Activated CD4-positive, alpha-beta T cell treated with anti-CD3 and anti-CD28 coated beads for 36 hours (primary cell): ENCODE data around the gene PTGES3L. TPM values are rescaled to one million over a fixed set of nuclear protein-coding genes. Genes with fewer than 3 reads are reported as not detected.
"Not testable (repeated sequence)": the region's sequence is repeated elsewhere in the genome, so short reads cannot be mapped to it uniquely, and the experiment has no call there.

Experiments used
- ATAC-seq: fragments of 200-7000 bp; cut with Tn5 transposase; one replicate; pipeline ENCODE4 v1.10.0; 2021; ENCODE audit warnings: mild to moderate bottlenecking, moderate library complexity
- CTCF ChIA-PET: fragments of 350-600 bp; sonication (Branson Sonifier 250); formaldehyde crosslinking; loops from one replicate; lab custom pipeline; 2021; ENCODE audit warnings: antibody characterized with exemption; lab: Charles Lee
- POLR2A ChIA-PET: fragments of 350-600 bp; sonication (Branson Sonifier 250); formaldehyde crosslinking; loops from one replicate; lab custom pipeline; 2021; ENCODE audit warnings: antibody characterized with exemption, inconsistent platforms; lab: Charles Lee
- DNase-seq: peaks from one replicate; pipeline ENCODE4 v3.0.0-alpha.2; 2020
- H3K27ac Mint-ChIP-seq: one replicate; pipeline ENCODE4 v1.8.0; 2021; ENCODE audit warnings: mixed read lengths
- H3K27me3 Mint-ChIP-seq: one replicate; pipeline ENCODE4 v1.8.0; 2021; ENCODE audit warnings: mixed read lengths
- H3K36me3 Mint-ChIP-seq: one replicate; pipeline ENCODE4 v1.8.0; 2021; ENCODE audit warnings: low read depth, mixed read lengths
- H3K4me1 Mint-ChIP-seq: one replicate; pipeline ENCODE4 v1.8.0; 2021; ENCODE audit warnings: mixed read lengths
- H3K4me3 Mint-ChIP-seq: one replicate; pipeline ENCODE4 v1.8.0; 2021; ENCODE audit warnings: mild to moderate bottlenecking, moderate library complexity, mixed read lengths
- H3K9me3 Mint-ChIP-seq: one replicate; pipeline ENCODE4 v1.8.0; 2021; ENCODE audit warnings: low read depth, mixed read lengths
- intact Hi-C, 2 experiments: fragments of 100-400 bp; cut with DNase I in 1 of 2; cut with micrococcal nuclease in 1 of 2; formaldehyde crosslinking; loops; one replicate each; pipeline versions ENCODE4 v1.14.2 to v1.15.1; 2022 to 2024; cut with DNase I, micrococcal nuclease
- total RNA-seq, 2 experiments: library from RNA; stranded (reverse); gene quantifications; one replicate each; pipeline ENCODE4 v1.2.3, GENCODE V29; 2021

PTGES3L gene
- total RNA-seq, 2 experiments from 2014 or later, result 0.21 to 0.90 TPM

DNA sequence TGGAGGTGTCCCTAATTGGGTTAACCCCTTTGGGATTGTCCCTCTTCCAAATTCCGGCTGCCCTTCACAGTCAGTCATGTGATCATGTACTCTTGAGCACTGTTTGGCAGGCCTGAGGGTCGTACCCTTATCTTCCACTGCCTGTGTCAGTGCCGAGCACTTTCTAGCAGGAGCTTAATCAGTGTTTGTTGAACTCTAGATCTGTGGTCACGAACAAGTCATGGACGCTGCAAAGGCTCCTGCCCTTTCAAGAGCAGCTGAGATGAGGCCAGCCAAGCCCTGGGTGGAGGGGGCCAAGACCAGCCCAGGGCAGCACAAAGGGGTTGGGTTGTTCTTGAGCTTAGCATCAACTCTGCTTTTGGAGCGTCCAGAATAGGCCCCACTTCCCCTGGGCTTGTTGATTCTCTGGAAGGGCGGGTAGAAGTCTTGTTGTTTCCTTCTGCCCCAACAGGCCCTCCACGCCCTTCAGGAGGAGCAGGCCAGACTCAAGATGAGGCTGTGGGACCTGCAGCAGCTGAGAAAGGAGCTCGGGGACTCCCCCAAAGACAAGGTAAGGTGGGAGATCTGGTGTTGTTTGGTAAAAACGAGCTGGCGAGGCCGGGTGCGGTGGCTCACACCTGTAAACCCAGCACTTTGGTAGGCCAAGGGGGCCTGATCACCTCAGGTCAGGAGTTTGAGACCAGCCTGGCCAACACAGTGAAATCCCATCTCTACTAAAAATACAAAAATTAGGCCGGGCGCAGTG, 32.0 kb upstream of the PTGES3L start:
- CTCF ChIA-PET, result interaction anchor here (0.7 to 0.8 kb wide), 2 partner anchors 14 to 337 kb away, joined by 3 read pairs; partner anchors contain the start of gene RPL27
- H3K36me3 Mint-ChIP-seq, result peaks cover 22% of the 10 kb centered on the region
- intact Hi-C loops, result no loop called here
- POLR2A ChIA-PET, result interaction anchor here (0.6 kb wide), 1 partner anchor 318 kb away, joined by 3 read pairs; no protein-coding TSS in a partner anchor
- peaks cover 12% of the 10 kb centered on the region for H3K4me1 Mint-ChIP-seq
- H3K4me3 Mint-ChIP-seq, result no peak overlapping the region
- no peak for DNase-seq
- H3K27ac Mint-ChIP-seq, result no peak overlapping the region
- no peak for ATAC-seq
- no peaks in the 10 kb centered on the region for H3K27me3 Mint-ChIP-seq
- H3K9me3 Mint-ChIP-seq, result no peaks in the 10 kb centered on the region

- ATAC-seq (no peak), DNase-seq (no peak)
- no peak overlapping the region for H3K4me3 Mint-ChIP-seq
- H3K4me1 Mint-ChIP-seq, result peaks cover 15% of the 10 kb centered on the region
- H3K27me3 Mint-ChIP-seq, result no peaks in the 10 kb centered on the region
- H3K36me3 Mint-ChIP-seq, result peaks cover 24% of the 10 kb centered on the region
- no peak overlapping the region for H3K27ac Mint-ChIP-seq
- POLR2A ChIA-PET, result interaction anchor here (0.6 kb wide), 2 partner anchors 13 to 317 kb away, joined by 3 to 4 read pairs; no protein-coding TSS in a partner anchor
- no peaks in the 10 kb centered on the region for H3K9me3 Mint-ChIP-seq
- CTCF ChIA-PET, result interaction anchor here (0.5 kb wide), 1 partner anchor 16 kb away, joined by 3 read pairs; no protein-coding TSS in a partner anchor
- intact Hi-C loops, result no loop called here
These were observed 30.9 kb upstream of the PTGES3L start for GRCh38 chr17:43010667-43011308.

- no peaks in the 10 kb centered on the region for H3K9me3 Mint-ChIP-seq
- ChIA-PET POLR2A (interaction anchor here (1.0 to 1.7 kb wide), 3 partner anchors 9 to 17 kb away, joined by 3 to 13 read pairs (median 4); partner anchors contain the start of gene RPL27), CTCF (interaction anchor here (1.0 to 2.3 kb wide), 2 partner anchors 8 to 165 kb away, joined by 3 to 12 read pairs; partner anchors contain the start of gene RPL27)
- H3K4me3 Mint-ChIP-seq, result peak within 1 kb of the TSS; percentile 99
- DNase-seq (peak; percentile 94), ATAC-seq (peak; percentile 97)
- peak within 1 kb of the TSS; percentile 100 for H3K27ac Mint-ChIP-seq
- peaks cover 24% of the 10 kb centered on the region for H3K4me1 Mint-ChIP-seq
- no peaks in the 10 kb centered on the region for H3K27me3 Mint-ChIP-seq
- intact Hi-C loops, result loop anchor here (1.0 kb wide), 3 partner anchors 9 to 309 kb away; partner anchors contain the start of genes RPL27 (in 1 of the 2) and VAT1 (in 1 of the 2)
- peaks cover 28% of the 10 kb centered on the region for H3K36me3 Mint-ChIP-seq
These were observed 27.0 kb upstream of the PTGES3L start, which contains the start of gene IFI35 for GRCh38 chr17:43006639-43007551. Gene IFI35 (plus strand): TSS chr17:43006784. CDS start chr17:43006948, 164 bp downstream.

DNA sequence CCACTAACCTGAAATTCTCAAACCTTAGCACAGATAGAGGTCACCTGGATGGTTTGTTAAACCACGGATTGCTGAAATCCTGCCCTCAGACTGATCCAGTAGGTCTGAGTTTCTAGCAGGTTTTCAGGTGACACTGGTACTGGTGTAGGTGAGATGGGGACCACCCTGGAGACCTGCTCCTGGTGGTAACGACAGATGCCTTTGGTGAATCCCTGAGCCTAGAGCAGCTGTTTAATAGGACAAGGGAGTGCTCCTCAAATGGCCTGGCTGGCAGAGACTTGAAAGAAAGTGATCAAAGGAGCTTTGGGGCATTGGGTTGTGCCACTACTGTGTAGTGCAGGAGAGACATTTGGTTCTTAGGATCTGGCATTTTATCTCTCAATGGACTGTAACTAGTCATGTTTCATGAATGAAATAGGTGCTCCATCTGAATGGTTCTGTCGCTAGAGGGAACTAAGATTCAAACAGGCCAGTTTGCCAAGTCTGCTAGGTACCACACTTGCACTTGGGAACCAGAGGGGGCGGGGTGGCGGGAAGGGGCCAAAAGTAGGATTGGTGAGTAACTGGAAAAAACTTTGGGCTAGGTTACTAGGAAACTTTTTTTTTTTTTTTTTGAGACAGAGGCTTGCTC, 23.8 kb upstream of the PTGES3L start:
- intact Hi-C loops, result no loop called here
- no peak for ATAC-seq
- no peaks in the 10 kb centered on the region for H3K27me3 Mint-ChIP-seq
- H3K27ac Mint-ChIP-seq, result peak overlapping the region; percentile 61
- ChIA-PET CTCF (interaction anchor here (1.9 kb wide), 1 partner anchor 21 kb away, joined by 5 read pairs; no protein-coding TSS in a partner anchor), POLR2A (interaction anchor here (0.7 kb wide), 1 partner anchor 276 kb away, joined by 4 read pairs; no protein-coding TSS in a partner anchor)
- no peak overlapping the region for H3K4me3 Mint-ChIP-seq
- no peak for DNase-seq
- peaks cover 55% of the 10 kb centered on the region for H3K36me3 Mint-ChIP-seq
- H3K4me1 Mint-ChIP-seq, result peaks cover 34% of the 10 kb centered on the region
- H3K9me3 Mint-ChIP-seq, result no peaks in the 10 kb centered on the region

- CTCF ChIA-PET, H3K9me3 Mint-ChIP-seq, intact Hi-C loops, H3K27me3 Mint-ChIP-seq, DNase-seq, ATAC-seq: not testable (repeated sequence)
- peak overlapping the region; percentile 67 for H3K27ac Mint-ChIP-seq
- POLR2A ChIA-PET, result interaction anchor here (0.6 kb wide), 2 partner anchors 344 to 367 kb away, joined by 3 to 4 read pairs; no protein-coding TSS in a partner anchor
- peak overlapping the region; percentile 28 for H3K4me3 Mint-ChIP-seq
- peaks cover 37% of the 10 kb centered on the region for H3K4me1 Mint-ChIP-seq
- H3K36me3 Mint-ChIP-seq, result peaks cover 56% of the 10 kb centered on the region
These were observed 21.0 kb upstream of the PTGES3L start for GRCh38 chr17:43000894-43001293.

GRCh38 chr17:42999003-42999525, 19.2 kb upstream of the PTGES3L start:
- ChIA-PET CTCF (interaction anchor here (1.3 to 2.4 kb wide), 8 partner anchors 8 to 421 kb away, joined by 4 to 14 read pairs (median 9); partner anchors contain the start of genes AOC2, BRCA1, IFI35 and PSMC3IP), POLR2A (interaction anchor here (0.7 to 1.8 kb wide), 8 partner anchors 8 to 485 kb away, joined by 3 to 35 read pairs (median 4); partner anchors contain the start of genes BRCA1, DHX8, IFI35 and RETREG3)
- DNase-seq, result no peak
- Mint-ChIP-seq H3K9me3 (no peaks in the 10 kb centered on the region), H3K27me3 (no peaks in the 10 kb centered on the region), H3K4me1 (peaks cover 37% of the 10 kb centered on the region), H3K27ac (peak overlapping the region; percentile 99), H3K4me3 (peak overlapping the region; percentile 95), H3K36me3 (peaks cover 53% of the 10 kb centered on the region)
- ATAC-seq, result no peak
- intact Hi-C loops, result loop anchor here (5.0 kb wide), 3 partner anchors 167 to 1312 kb away; partner anchors contain the start of genes EIF1 (in 1 of the 2) and PSME3 (in 1 of the 2)

DNA sequence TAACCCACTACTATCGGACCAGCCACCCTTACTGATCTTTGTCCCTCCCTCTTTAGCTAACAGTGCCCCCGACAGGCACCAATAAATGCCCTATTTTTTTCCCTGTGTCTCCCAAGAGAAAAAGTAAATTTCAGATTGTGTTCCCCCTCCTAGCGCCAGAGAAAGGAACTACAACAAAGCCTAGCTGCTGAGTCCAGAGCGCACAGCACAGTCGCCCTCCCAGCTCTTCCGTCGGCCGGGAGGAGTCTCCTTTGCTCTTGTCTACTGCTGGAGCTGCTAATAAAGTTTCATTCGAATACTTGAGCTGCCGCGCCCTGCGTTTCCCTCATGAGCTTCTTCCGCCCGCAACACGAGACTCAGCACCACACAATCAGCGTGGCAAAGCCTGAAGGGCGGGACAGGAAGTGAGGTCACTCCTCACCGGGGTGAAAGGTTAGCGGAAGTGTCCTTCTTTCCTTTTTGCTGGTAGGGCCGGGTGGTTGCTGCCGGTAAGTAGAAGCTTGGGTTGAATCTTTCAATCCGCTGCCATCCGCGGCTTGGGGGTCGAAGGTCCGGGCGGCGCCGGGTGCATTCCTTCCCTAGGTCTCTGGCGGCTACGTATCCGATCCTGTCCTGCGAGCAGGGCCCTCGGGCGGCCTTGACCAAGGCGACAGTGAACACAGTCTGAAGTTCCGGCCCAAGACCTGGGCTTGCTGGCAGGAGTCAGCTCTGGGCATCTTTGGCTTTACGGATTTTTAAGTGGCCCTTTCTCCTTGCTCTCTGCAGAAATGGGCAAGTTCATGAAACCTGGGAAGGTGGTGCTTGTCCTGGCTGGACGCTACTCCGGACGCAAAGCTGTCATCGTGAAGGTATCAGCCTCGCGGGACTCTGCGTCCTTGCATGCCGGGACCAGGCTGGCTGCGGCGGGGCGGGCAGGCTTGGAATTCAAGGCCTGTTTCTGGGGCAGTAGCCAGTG, 18.4 kb upstream of the PTGES3L start, which contains the start of gene RPL27:
Gene RPL27 (plus strand): TSS at position 436 of the 955 bp plus-strand sequence. CDS start 332 bp downstream, at position 768.
- POLR2A ChIA-PET, result interaction anchor here (0.5 to 1.8 kb wide), 30 partner anchors 8 to 610 kb away, joined by 3 to 35 read pairs (median 4); partner anchors contain the start of genes AARSD1, BECN1, BRCA1 and CNTD1
- Mint-ChIP-seq H3K9me3 (no peaks in the 10 kb centered on the region), H3K4me3 (peak within 1 kb of the TSS; percentile 95), H3K27ac (peak within 1 kb of the TSS; percentile 99), H3K4me1 (peaks cover 31% of the 10 kb centered on the region), H3K27me3 (no peaks in the 10 kb centered on the region), H3K36me3 (peaks cover 51% of the 10 kb centered on the region)
- DNase-seq, result peak; percentile 98
- intact Hi-C loops, result loop anchor here (1.0 to 5.0 kb wide), 18 partner anchors 8 to 1311 kb away; partner anchors contain the start of genes AARSD1 (in 2 of the 2), BRCA1 (in 2 of the 2), PSME3 (in 2 of the 2) and PTGES3L (in 2 of the 2)
- peak; percentile 98 for ATAC-seq
- CTCF ChIA-PET, result interaction anchor here (0.5 to 2.4 kb wide), 32 partner anchors 9 to 486 kb away, joined by 3 to 14 read pairs (median 5); partner anchors contain the start of genes AARSD1, AOC2, BECN1 and BRCA1

DNA sequence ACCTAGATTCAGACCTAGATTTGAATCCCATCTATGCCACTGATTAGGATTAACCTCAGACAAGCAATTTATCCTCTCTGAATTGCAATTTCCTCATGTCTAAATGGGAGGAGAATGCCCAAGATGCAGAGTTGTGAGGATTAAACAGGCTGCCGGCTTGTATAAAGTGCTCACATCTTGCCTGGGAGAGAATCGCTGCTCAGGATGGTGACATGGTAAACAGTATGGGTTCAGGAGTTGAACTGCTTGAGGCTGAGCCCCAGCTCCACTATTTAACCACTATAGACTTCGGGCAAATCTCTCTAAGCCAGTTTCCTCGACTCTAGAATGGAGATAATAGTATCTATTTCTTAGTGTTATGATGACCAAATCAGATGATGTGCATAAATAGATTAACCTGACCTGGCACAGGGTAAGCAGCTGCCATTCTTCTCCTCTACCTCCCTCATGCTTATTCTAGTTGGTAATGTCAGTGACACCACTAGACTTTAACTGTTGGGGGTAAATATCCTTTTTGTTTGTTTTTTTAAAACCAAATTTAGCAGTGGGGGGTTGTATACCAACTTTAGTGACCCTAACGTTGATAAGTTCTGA, 17.6 kb upstream of the PTGES3L start:
- intact Hi-C loops, result loop anchor here (5.0 kb wide), 3 partner anchors 165 to 1310 kb away; partner anchors contain the start of genes EIF1 (in 1 of the 2) and PSME3 (in 1 of the 2)
- ChIA-PET CTCF (interaction anchor here (0.6 to 2.4 kb wide), 29 partner anchors 10 to 1082 kb away, joined by 3 to 14 read pairs (median 5); partner anchors contain the start of genes AARSD1, AOC2, BECN1 and BRCA1), POLR2A (interaction anchor here (0.6 to 1.8 kb wide), 26 partner anchors 9 to 609 kb away, joined by 3 to 35 read pairs (median 5); partner anchors contain the start of genes AARSD1, BECN1, BRCA1 and CNTD1)
- DNase-seq, result no peak
- peak overlapping the region; percentile 95 for H3K4me3 Mint-ChIP-seq
- H3K9me3 Mint-ChIP-seq, result no peaks in the 10 kb centered on the region
- ATAC-seq, result peak; percentile 2
- H3K27ac Mint-ChIP-seq, result peak overlapping the region; percentile 99
- H3K36me3 Mint-ChIP-seq, result peaks cover 50% of the 10 kb centered on the region
- H3K4me1 Mint-ChIP-seq, result peaks cover 31% of the 10 kb centered on the region
- no peaks in the 10 kb centered on the region for H3K27me3 Mint-ChIP-seq
